Measurements from ENCODE around the gene GVQW3.

GRCh38 chr11:76391811-76392475 lies 10.8 kb downstream of the GVQW3 start:
- no peak for TF ChIP-seq CTCF (conservative IDR thresholded peaks at IDR 0.05 in 1 of 2, IDR thresholded peaks at IDR 0.05 in 1 of 2; ENCODE audit: extremely low read depth in 1 of 2, insufficient read depth in 1 of 2, low read depth in 1 of 2, low read length in 2 of 2)
- TF ChIP-seq EZH2 (IDR thresholded peaks at IDR 0.05; ENCODE audit: borderline replicate concordance, low read length), result no peak

Data from mammary epithelial cell (primary cell).